T follicular helper cell (primary cell): Measurements from ENCODE around the gene CLIC5.

Experiments
- DNase-seq: peaks from one replicate; pipeline ENCODE4 v3.0.0-alpha.2; 2020; ENCODE audit warnings: low read depth

The CLIC5 gene

DNA sequence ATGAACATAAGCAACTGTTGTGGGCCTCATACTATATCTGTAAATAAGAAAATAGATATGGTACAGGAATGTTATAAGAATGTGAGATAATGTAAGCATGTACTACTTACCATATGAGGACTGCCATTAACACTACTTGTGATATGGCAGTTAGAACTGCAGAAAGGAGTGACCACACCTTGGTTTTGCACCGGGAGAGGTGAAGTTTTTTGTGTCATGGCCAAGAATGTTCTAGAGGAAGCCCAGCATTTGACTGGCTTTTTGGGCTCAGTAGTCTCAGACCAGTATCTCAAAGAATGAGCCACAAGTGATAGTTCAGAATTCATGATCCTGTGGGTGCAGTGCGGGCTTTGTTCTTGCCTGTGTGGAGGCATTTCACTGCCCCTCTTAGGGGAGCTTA is 123.5 kb downstream of the CLIC5 start:
- DNase-seq, result no peak

DNA sequence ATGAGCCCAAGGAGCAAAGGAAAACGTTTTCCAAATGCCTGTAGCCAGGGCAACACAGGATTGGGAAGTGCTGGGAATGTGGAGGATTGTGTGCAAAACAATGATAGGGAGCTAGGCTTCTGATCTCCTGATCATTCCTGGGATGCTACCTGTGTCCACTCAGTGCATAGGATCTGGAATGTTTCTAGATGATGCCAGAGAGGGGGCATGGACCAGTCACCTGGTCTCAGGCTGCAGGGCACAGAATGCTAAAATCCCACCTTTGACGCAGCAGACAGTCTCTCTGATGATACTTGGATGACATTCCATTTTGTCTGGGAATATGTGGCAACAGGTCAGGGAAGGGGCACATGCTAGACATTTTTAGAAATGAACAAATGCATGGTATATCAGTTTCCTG is 128.9 kb downstream of the CLIC5 start:
- no peak for DNase-seq

DNA sequence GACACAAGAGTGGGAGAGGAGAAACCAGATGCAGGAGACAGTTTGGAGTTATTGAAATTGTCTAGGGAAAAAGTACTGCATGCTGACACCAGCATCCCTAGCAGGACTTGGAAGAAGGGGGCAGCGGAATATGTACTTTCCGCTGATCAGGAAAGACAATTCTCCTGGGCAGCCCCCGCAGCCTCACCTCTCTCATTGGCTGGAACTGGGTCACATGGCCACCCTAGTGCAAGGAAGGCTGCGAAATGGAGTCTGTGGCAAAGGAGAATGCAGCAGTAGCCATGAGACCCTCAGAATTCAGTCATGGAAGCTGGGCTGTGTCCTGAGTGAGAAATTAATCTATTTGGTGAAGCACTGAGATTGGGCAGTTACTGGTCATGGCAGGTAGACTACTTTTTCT is 131.3 kb downstream of the CLIC5 start:
- DNase-seq, result no peak

DNA sequence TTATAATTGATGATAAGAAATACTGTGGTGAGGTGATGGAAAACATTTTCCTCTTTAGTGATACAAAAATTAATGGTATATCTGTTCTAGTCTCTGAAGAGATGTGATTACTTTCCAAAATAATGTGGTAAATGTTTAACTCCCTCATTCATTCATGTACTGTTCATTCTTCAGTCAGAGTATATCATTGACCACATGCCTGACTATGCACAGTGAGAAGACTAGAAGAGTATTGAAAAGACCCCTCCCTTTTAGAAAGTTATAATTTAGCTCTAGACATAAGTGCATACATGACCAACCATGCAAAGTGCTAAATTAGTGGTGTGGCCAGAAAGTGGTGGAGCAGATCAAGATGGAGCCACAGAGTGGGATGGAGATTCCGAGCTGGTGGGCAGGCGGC is 133.0 kb downstream of the CLIC5 start:
- no peak for DNase-seq

DNA sequence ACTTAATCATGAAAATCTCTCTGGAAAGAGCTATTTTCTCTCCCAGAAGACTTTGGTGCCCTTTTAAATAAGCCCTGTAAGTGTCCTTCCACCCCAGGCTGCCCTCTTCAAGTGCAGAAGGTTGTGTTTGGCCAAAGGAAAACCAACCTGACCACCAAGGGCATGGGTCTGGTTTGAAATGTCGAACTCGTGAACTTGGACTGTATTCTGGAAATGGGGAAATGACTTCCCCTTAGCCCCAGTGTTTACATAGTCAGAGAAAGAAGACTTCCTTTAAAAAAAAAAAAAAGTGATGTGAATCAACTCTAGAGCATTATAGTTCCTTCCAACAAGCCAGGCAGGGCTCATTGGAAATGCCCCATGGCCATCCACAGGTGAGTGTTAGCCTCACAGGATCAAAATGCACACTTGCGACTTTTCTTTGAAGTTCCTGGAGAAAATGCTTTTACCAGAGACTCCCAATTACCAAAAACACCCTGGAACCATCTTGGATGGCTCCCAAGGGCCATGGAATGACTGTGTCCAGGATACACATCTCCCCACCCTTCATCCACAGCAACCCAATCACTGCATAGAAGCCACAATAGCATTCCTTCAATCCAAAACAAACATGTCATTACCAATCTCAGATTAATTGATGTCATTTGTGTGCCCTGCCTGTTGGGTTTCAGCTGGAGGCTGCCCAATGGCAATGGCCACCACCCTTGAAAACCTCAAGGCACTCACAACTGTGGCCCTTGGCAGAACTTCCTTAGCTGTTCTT is 133.8 kb downstream of the CLIC5 start:
- no peak for DNase-seq

DNA sequence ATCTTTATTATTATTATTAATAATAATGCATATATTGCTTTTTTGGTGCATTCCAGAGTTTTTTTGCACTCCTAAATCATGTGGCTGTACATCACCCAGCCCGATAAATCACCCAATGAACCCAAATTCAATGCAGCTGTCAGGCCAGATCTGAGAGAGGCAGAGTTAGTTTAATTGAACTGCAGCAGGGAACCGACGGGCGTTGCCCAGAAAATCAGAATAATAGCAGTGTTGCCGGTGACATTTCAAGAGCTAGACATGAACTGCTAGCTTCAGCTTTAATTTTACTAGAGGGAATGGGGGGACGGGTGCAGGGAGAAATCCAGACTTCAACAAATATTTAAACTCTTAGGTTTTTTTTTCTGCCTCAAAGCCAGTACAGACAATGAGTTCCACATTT is 135.0 kb downstream of the CLIC5 start:
- DNase-seq, result no peak

DNA sequence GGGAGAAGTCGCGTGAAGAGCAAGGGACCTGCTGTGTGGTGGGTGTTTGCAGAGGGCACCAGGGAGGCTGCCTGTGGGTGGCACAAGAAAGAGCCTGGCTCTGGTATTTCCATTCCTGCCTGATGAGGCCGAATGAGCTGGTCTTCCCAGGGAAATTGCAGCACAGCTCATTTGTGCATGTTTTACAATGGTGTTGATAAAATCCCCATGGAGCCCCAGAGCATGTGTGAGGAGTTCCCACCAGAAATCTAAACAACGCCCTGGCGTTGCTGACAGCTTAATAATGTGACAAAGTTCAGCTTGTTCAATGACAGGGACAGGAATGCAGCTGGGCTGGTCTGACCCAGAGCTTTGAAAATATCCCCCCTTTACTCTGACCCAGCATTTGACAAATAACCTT is 135.5 kb downstream of the CLIC5 start:
- DNase-seq, result no peak

DNA sequence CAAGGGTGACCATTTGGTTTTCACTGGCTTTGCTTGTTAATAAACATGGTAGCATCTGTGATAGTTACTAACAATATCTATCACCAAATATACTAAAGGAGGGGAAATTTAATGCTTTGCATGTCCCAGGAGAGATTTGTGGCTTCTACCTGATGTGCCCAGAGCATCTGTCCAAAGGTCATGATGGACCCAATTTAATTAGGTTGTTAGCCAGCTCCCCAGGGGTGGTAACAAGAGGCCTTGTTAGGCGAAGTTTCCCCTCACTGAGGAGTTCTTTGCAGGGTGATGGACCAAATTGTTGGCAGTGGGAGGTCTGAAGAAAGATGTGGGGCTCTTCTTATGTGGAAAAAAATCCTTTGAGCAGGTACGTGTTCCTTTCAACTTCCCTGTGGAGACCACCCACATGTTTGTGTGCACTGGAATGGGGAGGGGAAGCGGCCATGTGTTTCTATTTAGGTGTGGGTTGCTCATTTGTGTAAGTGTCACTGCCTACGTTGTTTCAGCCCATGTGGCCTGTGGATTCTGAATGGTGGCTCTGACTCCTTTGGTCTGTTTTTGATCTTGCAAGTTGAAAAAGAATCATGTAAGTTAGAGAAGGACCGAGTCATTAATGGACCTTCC is 137.6 kb downstream of the CLIC5 start:
- no peak for DNase-seq

DNA sequence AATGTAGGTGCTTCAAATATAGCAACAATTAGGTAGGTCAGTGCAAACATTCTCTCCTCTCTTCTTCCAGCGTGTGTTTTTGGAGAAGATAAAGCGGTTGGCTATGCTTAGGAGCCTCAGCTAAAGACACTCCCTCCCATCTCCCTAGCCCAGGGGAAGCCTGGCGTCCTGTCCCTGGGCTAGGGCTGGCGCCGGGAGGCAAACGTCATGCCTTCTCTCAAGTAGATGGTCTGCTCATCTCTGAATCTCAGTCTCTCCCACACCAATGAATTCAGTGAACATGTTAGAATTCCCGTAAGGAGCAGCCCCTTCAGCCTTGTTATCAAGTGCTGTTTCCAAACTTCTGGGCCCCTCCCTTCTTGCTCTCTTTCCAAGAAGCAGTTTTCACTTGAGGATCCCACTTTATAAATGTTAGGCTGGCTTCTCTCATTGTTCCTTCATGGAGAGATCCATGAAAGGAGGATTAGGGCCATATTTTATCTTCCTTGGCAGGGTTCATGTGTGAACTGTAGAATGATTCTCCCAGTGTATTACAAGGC is 142.8 kb downstream of the CLIC5 start:
- no peak for DNase-seq

DNA sequence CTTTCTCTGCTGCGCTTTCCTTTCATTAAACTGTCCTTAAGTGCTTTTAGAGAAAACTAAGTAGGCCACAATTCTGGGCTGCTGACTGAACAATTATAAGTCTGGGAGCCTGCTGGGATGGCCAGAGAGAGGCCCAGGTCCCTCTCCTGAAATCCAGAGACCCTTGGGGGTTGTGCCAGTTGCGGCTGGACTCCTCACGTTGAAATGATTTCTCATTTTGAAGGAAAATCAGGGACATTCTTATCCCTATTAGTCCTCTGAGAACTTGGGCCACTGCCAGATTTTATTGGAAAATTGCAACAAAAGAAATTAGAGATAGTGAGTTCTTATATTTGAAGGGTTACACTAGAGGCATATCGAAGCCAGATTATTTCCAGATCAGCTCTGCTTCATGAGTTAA is 145.1 kb downstream of the CLIC5 start:
- DNase-seq, result no peak

DNA sequence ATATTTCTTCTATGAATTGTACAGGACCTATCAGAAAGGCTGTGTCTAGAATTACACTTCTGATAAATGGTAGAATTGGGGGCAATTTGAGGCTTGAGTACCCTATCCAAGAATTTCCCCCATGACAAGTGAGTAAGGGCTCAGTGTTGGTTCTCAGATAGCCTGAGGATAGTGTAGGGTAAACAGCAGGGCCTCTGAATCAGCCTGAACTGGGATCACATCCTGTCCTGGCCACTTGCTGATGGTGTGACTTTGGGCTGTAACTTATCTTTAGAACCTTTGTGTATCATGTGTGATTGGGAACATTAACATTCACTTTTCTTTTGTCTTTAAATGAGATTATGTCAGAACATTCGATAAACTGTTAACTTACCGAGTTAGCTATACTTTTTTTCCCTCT is 151.0 kb downstream of the CLIC5 start:
- no peak for DNase-seq

DNA sequence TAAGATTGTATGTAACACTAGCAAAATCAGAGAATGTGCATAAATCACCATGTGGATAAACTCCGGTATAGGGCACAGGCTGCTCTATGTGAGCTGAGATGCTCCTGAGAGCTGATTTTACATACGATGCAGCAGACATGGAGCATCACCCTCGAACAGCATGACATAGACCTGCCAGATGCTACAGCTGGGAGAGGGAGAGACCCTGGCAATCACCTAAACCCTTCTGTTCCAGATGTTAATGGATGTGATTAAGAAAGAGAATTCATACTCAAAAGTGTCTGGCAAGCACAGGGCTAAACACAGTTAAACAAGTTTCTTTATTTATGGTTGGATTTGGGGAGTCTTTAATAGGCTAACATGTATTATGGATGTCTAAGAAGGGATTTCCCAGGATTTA is 157.0 kb downstream of the CLIC5 start:
- DNase-seq, result no peak

DNA sequence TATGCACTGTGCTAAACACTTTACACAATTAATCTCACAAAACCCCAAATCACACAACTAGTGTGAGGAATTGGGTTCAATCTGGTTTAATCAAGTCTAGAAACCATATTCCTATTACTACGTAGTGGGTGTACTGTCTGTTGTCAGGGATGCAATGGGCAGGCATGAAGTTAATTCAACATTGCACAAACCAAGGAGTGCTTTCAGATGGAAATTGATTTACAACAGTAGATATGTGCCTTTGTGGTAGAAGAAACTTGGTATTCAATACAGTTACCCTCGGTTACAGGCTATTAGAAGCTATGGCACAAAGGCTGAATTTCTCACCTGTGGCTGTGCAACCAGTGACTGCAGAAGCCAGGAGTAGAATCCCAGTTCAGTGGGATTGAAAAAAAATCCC is 157.8 kb downstream of the CLIC5 start:
- DNase-seq, result no peak

DNA sequence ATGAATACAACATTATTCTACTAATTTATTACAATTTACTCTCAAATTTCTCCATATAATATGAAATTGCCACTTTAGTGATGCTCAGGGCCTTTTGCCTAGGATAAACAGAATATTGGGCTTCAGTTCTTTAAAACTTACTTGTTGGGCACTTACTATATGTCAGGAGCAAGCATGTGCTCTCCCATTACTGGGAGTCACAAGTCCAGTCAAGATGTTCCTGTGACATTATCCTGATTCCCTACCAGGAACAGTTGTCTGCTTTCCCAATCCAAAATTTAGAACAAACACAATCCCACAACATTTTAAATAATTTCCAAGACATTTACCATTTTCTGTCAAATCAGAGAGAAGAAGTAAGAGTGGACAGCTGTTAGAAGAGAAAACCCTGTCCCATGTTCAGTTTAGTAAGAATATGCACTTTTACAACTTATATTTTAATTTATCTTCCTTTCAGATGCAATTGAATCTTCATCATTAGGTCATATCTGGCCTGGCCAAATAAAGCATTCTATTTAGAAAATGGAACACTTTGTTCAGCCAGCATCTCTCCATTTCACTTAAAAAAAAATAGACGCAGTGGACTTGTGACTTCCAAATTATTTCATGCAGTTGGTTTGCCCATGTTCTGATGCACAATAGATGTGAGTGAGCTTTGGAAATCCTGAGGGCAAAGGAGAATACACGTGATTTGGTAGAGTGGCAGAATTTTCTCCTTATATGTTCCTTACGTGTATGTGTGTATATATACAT is 159.8 kb downstream of the CLIC5 start:
- no peak for DNase-seq

DNA sequence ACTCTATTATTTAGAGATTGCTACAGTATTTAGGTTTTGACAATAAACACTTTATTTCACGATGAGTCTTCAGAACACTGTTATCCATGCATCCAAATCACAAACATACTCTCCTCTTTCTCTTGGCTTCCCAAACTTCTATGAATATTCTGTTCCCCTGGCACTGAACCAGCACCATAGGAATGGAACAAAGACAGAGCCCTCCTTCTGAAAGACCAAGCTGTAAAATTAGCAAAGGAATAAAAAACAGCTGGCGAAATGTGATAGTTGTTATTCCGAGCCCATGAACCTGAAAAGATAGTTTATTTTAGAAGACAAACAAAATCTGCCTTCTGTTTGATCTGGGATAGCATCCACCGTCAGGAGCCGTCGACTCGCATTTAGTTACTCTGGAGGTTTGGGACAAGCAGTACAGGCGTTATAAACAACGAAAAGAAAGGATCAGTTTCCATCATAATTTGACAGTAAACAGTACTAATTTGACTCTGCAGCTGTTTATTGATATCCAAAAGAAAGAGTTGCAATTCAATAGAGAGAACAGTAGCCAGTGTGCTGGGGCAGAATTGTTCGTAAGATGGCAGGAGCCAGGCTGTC is 161.4 kb downstream of the CLIC5 start:
- DNase-seq, result no peak

DNA sequence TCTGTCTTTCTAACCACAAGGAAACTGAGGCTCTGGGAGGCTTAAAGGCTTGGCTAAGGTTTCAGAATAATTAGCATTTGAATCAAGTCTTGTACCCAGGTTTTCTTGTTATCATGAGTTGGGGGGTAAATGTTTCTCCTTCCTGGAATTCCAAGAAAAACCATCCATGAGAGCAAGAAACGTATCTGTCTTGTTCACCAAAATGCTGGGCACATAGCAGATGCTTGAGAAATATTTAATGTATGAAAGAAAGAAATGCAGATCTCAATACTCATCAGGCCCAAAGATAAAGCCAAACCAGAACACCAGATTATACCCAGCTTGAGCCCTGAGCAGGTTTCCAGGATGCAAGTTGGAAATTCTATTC is 164.6 kb downstream of the CLIC5 start:
- no peak for DNase-seq

DNA sequence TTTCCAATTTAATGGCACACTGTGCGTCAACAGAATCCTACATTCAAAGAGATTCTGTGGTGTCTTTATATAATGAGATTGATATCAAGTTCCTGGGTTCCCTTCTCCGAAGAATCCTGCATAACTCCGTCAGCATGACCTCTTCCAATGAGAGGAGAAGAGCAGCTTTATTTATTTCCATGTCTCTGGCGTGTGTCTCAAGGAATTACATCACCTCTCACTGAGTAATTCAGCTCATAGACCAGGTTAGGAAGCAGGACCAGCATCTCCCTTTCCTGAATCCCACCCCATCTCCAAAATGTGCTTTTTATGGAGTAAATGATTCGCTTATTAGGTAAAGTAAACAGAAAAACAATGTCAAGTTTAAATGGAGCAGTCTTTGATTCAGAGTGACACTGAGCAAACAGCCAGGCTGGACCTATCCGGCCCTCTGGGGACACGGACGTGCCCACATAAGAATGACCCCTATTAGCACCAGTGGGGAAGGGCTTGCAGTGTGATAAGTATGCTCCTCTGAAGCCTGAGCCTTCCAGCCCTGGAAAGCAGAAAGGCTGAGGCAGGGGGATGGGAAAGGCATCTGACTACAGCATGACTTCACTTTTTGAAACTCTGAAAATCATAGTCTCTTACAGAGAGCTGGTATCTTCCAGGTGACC is 165.2 kb downstream of the CLIC5 start:
- DNase-seq, result no peak

DNA sequence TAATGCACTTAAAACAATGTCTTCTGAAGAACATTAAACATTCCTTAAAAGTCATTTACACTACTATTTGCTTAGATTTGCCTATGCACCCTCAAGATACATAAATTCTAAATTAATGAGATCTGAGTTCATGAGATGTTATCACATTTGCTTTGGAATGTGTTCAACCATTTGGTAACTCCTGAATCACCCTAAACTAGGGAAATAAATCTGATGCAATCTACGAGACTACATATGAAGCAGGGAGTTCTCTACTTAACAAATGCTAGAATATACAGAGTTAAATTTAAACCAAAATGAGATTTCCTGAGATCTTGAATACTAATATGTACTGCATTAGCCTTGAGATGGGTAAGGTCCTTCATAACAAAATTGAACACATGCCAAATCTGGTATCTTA is 170.1 kb downstream of the CLIC5 start:
- no peak for DNase-seq

DNA sequence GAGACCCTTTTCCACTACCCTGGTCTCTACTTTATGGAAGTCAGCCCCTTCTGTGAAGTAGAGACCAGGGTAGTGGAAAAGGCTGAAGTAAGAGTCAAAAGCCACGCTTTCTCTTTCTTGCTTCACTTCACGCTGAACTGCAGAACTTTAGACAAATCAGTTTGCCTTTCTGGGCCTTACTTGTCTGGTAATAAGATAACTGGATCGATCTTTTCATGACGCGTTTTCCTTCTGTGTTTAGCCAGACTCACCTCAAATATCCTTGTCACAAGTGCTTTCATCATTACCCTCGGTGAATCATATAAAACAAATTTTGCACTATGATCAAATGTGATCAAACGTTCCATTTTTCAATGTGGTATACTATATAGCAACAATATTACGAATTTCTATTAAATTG is 170.7 kb downstream of the CLIC5 start:
- no peak for DNase-seq

DNA sequence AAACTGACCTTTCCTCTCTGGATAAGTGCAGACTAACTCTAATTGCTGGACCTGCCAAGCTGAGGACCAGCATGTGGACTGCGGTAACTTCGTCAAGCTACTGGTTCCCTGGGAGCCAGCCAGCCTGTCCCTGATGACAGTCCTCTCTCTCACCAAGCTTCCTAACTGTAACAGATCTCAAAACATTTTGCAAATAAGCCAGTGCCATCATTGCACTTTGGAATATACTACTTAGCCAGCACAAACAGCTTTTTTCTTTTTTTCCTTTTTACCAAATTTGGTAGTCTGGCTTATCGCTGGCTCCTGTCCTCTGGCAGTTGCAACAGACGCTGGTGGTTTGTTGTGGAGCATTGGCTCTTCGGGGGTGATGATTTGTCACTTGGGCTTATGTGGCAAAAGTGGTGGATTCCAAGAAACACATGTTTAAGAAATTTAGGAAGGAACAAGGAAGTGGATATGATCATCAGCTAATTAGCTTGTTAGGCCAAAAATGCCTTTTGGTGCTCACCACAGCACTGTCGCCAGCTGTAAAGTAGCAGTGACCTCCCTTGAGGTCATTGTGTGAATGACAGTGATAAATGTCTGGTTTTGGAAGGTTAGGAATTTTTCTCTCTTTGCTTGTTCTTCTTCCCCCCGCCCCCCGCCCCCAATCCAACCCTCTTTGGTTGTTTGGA is 171.7 kb downstream of the CLIC5 start:
- no peak for DNase-seq

DNA sequence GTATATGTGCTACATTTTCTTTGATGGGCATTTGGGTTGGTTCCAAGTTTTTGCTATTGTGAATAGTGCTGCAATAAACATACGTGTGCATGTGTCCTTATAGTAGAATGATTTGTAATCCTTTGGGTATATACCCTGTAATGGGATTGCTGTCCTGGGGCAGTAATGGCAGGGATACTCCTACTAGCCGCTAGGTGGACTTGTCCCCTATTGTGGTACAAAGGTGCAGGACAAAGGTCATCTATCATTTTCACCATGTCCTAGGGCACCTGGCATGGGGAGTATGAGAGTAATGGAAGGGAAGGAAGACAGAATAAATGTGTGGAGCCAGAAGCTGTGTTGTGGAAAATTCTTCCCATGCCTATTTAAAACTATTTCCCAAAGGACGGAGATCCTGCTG is 174.6 kb downstream of the CLIC5 start:
- DNase-seq, result no peak

DNA sequence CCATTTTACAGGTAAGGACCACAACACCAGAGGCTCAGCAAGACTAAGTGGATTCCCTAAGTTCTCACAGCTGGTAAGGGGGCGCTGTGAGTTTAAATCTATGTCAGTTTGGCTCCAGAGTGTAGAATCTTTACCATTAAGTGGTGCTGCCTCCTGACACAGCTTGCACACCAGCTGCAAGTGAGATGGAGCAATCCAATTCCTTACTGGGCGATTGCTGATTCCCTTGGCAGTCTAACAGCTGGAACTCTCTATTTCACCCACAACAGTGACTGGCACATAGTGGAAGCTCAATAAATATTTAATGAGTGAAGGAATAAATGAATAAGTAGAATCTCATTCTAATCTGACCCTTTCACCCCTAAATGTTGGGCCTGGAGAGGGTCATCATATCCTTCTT is 176.7 kb downstream of the CLIC5 start:
- DNase-seq, result no peak
